Vagina (tissue), 2 donors: ENCODE measurements around the gene CADM2.

Experiments
- POLR2A ChIP-seq, 2 donors: fragments of 450-650 bp; IDR thresholded peaks; one replicate each; pipeline ENCODE4 v1.6.1; 2017; ENCODE audit warnings: antibody characterized with exemption in 2 of 2, mild to moderate bottlenecking in 2 of 2, moderate library complexity in 2 of 2
- TF ChIP-seq, protein P1 (sequence below), 3 experiments: fragments of 450-650 bp in 2 of 3; fragments of 200-600 bp in 1 of 3; sonication (generic) in 1 of 3; IDR thresholded peaks; one replicate each; pipeline ENCODE4 v1.5.1; 2017 to 2019; ENCODE audit warnings: antibody characterized with exemption in 3 of 3, mild to moderate bottlenecking in 2 of 3, moderate library complexity in 2 of 3

DNA sequence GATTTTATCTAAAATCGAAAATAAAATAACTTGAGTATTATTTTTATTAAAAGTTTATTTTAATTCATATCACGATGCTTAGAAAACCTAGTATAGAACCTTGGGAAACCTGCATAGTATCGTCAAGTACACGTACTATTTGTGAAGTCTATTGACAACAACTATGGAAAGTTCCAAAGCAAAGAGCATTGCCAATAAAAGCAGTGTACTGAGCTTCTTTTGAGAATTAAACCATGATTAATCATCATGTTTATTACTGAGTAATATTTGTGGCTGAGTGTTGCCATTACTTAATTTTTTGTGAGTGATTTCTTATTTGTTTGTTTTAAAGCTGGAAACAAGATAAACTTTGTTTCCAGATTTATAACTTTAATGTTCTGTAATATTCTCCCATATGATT lies 674.1 kb downstream of the CADM2 start:
- TF ChIP-seq, protein P1, sequence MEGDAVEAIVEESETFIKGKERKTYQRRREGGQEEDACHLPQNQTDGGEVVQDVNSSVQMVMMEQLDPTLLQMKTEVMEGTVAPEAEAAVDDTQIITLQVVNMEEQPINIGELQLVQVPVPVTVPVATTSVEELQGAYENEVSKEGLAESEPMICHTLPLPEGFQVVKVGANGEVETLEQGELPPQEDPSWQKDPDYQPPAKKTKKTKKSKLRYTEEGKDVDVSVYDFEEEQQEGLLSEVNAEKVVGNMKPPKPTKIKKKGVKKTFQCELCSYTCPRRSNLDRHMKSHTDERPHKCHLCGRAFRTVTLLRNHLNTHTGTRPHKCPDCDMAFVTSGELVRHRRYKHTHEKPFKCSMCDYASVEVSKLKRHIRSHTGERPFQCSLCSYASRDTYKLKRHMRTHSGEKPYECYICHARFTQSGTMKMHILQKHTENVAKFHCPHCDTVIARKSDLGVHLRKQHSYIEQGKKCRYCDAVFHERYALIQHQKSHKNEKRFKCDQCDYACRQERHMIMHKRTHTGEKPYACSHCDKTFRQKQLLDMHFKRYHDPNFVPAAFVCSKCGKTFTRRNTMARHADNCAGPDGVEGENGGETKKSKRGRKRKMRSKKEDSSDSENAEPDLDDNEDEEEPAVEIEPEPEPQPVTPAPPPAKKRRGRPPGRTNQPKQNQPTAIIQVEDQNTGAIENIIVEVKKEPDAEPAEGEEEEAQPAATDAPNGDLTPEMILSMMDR (IDR thresholded peaks at IDR 0.05): no peak
- TF ChIP-seq POLR2A (IDR thresholded peaks at IDR 0.05): no peak
